A549 (cell line): ENCODE measurements around the gene ATXN10. TPM values are rescaled to one million over a fixed set of nuclear protein-coding genes. Genes with fewer than 3 reads are reported as not detected.
"Not testable (repeated sequence)": the region's sequence is repeated elsewhere in the genome, so short reads cannot be mapped to it uniquely, and the experiment has no call there.

Experiments
- ATAC-seq, 2 experiments: fragments of 200-7000 bp in 1 of 2; fragments of >200 bp in 1 of 2; cut with Nextera tagmentation in 1 of 2; cut with Tn5 transposase in 1 of 2; 3 replicates each; pipeline versions ENCODE4 v1.8.0 to v1.9.1; 2018 to 2020; ENCODE audit warnings: mild to moderate bottlenecking in 1 of 2, moderate library complexity in 1 of 2
- CTCF ChIA-PET: fragments of 300-600 bp; sonication (Branson Sonifier 250); formaldehyde crosslinking; extraction: SDS; loops from one replicate; lab custom pipeline; 2021; ENCODE audit warnings: antibody characterized with exemption, inconsistent platforms; lab: Yijun Ruan, JAX
- POLR2A ChIA-PET: fragments of 350-600 bp; formaldehyde crosslinking; extraction: SDS; loops from one replicate; lab custom pipeline; 2021; ENCODE audit warnings: antibody characterized with exemption, inconsistent platforms; lab: Yijun Ruan, JAX
- DNase-seq, 2 experiments: peaks; one replicate each; pipeline versions ENCODE4 v3.0.0 to v3.0.0-alpha.2; 2011 to 2016; ENCODE audit warnings: low read depth in 1 of 2, low spot score in 1 of 2
- FAIRE-seq: peaks from 2 replicates; lab custom pipeline; 2011; peaks lifted over from hg19 to GRCh38; lab: Jason Lieb, UNC
- H3K27ac ChIP-seq, 2 experiments: fragments of >200 bp; sonication (Bioruptor Twin); formaldehyde crosslinking; 3 replicates each; pipeline ENCODE4 v1.5.1; 2016 to 2017
- H3K4me1 ChIP-seq: fragments of >200 bp; sonication (Bioruptor Twin); formaldehyde crosslinking; 3 replicates; pipeline ENCODE4 v1.6.1; 2016
- H3K4me2 ChIP-seq: fragments of >200 bp; sonication (Bioruptor Twin); formaldehyde crosslinking; 3 replicates; pipeline ENCODE4 v1.6.1; 2016
- H3K4me3 ChIP-seq: fragments of >200 bp; sonication (Bioruptor Twin); formaldehyde crosslinking; 3 replicates; pipeline ENCODE4 v1.5.1; 2016
- H3K9me3 ChIP-seq: fragments of >200 bp; sonication (Bioruptor Twin); formaldehyde crosslinking; 3 replicates; pipeline ENCODE4 v1.6.1; 2016
- BHLHE40 ChIP-seq: IDR thresholded peaks from 2 replicates; pipeline ENCODE4 v1.6.1; 2012; ENCODE audit warnings: low read depth, low read length, inconsistent platforms
- EHF ChIP-seq: fragments of 250-450 bp; sonication (Bioruptor Pico); IDR thresholded peaks from 2 replicates; pipeline ENCODE4 v1.5.0; 2020; ENCODE audit warnings: mild to moderate bottlenecking
- EHMT2 ChIP-seq: fragments of 200-600 bp; sonication (generic); IDR thresholded peaks from 2 replicates; pipeline ENCODE4 v1.6.1; 2016; ENCODE audit warnings: antibody characterized with exemption, low read depth, mild to moderate bottlenecking, moderate library complexity
- ESRRA ChIP-seq: fragments of 150-350 bp; IDR thresholded peaks from 2 replicates; pipeline ENCODE4 v1.6.1; 2014; ENCODE audit warnings: mild to moderate bottlenecking, low read length, borderline replicate concordance
- FOSB ChIP-seq: fragments of 250-450 bp; sonication (Bioruptor Pico); IDR thresholded peaks from 2 replicates; pipeline ENCODE4 v1.5.0; 2020; ENCODE audit warnings: mild to moderate bottlenecking, moderate library complexity
- FOSL2 ChIP-seq, 2 experiments: fragments of 450-650 bp in 1 of 2; fragments of >200 bp in 1 of 2; sonication (Bioruptor Twin) in 1 of 2; formaldehyde crosslinking; IDR thresholded peaks; 2 replicates each; pipeline versions ENCODE4 v1.5.0 to v1.6.1; 2016 to 2020; ENCODE audit warnings: mild to moderate bottlenecking in 1 of 2, moderate library complexity in 1 of 2
- FOXS1 ChIP-seq: fragments of 250-450 bp; sonication (Bioruptor Pico); IDR thresholded peaks from 2 replicates; pipeline ENCODE4 v1.5.0; 2020; ENCODE audit warnings: mild to moderate bottlenecking, moderate library complexity
- HDAC2 ChIP-seq: fragments of 200-600 bp; sonication (generic); IDR thresholded peaks from 2 replicates; pipeline ENCODE4 v1.6.1; 2016
- HEYL ChIP-seq: fragments of 250-450 bp; sonication (Bioruptor Pico); IDR thresholded peaks from 2 replicates; pipeline ENCODE4 v1.8.0; 2021; ENCODE audit warnings: mild to moderate bottlenecking, moderate library complexity
- HOXB13 ChIP-seq: fragments of 250-450 bp; sonication (Bioruptor Pico); IDR thresholded peaks from 2 replicates; pipeline ENCODE4 v1.5.0; 2020; ENCODE audit warnings: low read depth, mild to moderate bottlenecking, moderate library complexity
- HOXB5 ChIP-seq: fragments of 250-450 bp; sonication (Bioruptor Pico); IDR thresholded peaks from 2 replicates; pipeline ENCODE4 v1.5.0; 2020; ENCODE audit warnings: mild to moderate bottlenecking, moderate library complexity
- JUNB ChIP-seq: fragments of >200 bp; sonication (Bioruptor Twin); formaldehyde crosslinking; IDR thresholded peaks from 2 replicates; pipeline ENCODE4 v1.6.1; 2016
- KDM5A ChIP-seq: fragments of 200-600 bp; sonication (generic); IDR thresholded peaks from 2 replicates; pipeline ENCODE4 v1.6.1; 2016; ENCODE audit warnings: antibody characterized with exemption, mild to moderate bottlenecking
- NFE2L2 ChIP-seq: fragments of 150-350 bp; conservative IDR thresholded peaks from 2 replicates; pipeline ENCODE4 v1.6.1; 2014; ENCODE audit warnings: low read length
- POLR2A ChIP-seq: IDR thresholded peaks from 2 replicates; pipeline ENCODE4 v1.6.1; 2012; ENCODE audit warnings: mild to moderate bottlenecking, low read length
- POLR2AphosphoS2 ChIP-seq: conservative IDR thresholded peaks from 2 replicates; pipeline ENCODE4 v1.6.1; 2012; ENCODE audit warnings: low read length, improper control_type of control experiment, inconsistent platforms
- TFCP2L1 ChIP-seq: fragments of 250-450 bp; sonication (Bioruptor Pico); IDR thresholded peaks from 2 replicates; pipeline ENCODE4 v1.5.0; 2021; ENCODE audit warnings: mild to moderate bottlenecking
- ZC3H11A ChIP-seq: fragments of 450-650 bp; IDR thresholded peaks from 2 replicates; pipeline ENCODE4 v1.6.1; 2014; ENCODE audit warnings: antibody characterized with exemption, mild to moderate bottlenecking
- whole genome bisulfite sequencing: methylation state at CpG from one replicate; pipeline ENCODE4 v1.1.6; 2017; ENCODE audit errors: missing lambda C conversion rate; 5-methylcytosine and 5-hydroxymethylcytosine counted together
- polyA plus RNA-seq, 4 experiments: library from polyadenylated mRNA; depleted of rRNA in 3 of 4; stranded (reverse); fragments of >200 nt; fragmentation: RNase III in 1 of 4; extraction: RNeasy Plus Mini Kit Qiagen cat#74134 plus additional on column Dnase treatment in 1 of 4; gene quantifications; 2 replicates in 3 of 4; 3 replicates in 1 of 4; pipeline ENCODE4 v1.2.3, GENCODE V29; 2011 to 2017
- TF ChIP-seq, protein P1 (sequence below): fragments of >200 bp; sonication (Bioruptor Twin); formaldehyde crosslinking; IDR thresholded peaks from 2 replicates; pipeline ENCODE4 v1.6.1; 2016
- TF ChIP-seq, protein P2 (sequence below): fragments of 250-450 bp; sonication (Bioruptor Pico); IDR thresholded peaks from 2 replicates; pipeline ENCODE4 v1.5.0; 2021; ENCODE audit warnings: mild to moderate bottlenecking, moderate library complexity, borderline replicate concordance
- TF ChIP-seq, protein P3 (sequence below): IDR thresholded peaks from 2 replicates; pipeline ENCODE4 v1.6.1; 2012
- TF ChIP-seq, protein P4 (sequence below): fragments of >200 bp; sonication (Bioruptor Twin); formaldehyde crosslinking; IDR thresholded peaks from 3 replicates; pipeline ENCODE4 v1.5.1; 2016
- TF ChIP-seq, protein P5 (sequence below): fragments of 200-600 bp; sonication (generic); IDR thresholded peaks from 2 replicates; pipeline ENCODE4 v1.6.1; 2016; ENCODE audit warnings: antibody characterized with exemption, mild to moderate bottlenecking, moderate library complexity

The ATXN10 gene
- polyA plus RNA-seq, 2 of the 4 experiments (the other 2 are of a cell fraction) = 126 to 281 TPM

DNA sequence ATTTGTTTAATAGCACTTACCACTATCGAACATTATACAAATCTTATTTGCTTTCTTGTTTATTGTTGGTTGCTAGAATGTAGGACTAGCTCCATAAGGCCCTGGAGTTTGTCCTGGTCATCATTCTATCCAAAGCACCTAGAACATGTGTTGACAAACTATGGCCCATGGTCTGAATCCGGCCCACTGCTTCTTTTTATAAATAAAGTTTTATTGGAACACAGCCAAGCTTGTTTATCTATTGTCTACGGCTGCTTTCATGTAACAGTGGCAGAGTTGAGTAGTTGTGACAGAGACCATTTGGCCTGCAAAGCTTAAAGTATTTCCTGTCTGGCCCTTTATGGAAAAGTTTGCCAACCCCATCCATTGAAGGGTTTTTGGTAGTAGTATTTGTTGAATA lies 38.8 kb downstream of the ATXN10 start:
- WGBS = 42% methylated on average over 3 of the region's 3 CpGs
- no peak overlapping the region; the same call in 2 of the 3 replicates for H3K4me3 ChIP-seq
- H3K4me1 ChIP-seq = peaks cover 80% of the 10 kb centered on the region
- no peak for DNase-seq
- peak overlapping the region; percentile 60 for H3K4me2 ChIP-seq
- no peaks in the 10 kb centered on the region for H3K9me3 ChIP-seq
- FAIRE-seq = no peak
- ATAC-seq = no peak
- CTCF ChIA-PET = interaction anchor here (1.4 to 1.8 kb wide), 4 partner anchors 11 to 153 kb away, joined by 3 to 6 read pairs (median 4); no protein-coding TSS in a partner anchor
- TF ChIP-seq KDM5A = no peak
- no peak for TF ChIP-seq NFE2L2
- TF ChIP-seq HOXB5 (CRISPR knock-in tag) = no peak
- TF ChIP-seq ESRRA = no peak
- peak overlapping the region; percentile 86 to 94 for H3K27ac ChIP-seq
- POLR2A ChIA-PET = interaction anchor here (0.6 to 2.1 kb wide), 4 partner anchors 21 to 39 kb away, joined by 3 to 17 read pairs (median 6); partner anchors contain the start of gene ATXN10

DNA sequence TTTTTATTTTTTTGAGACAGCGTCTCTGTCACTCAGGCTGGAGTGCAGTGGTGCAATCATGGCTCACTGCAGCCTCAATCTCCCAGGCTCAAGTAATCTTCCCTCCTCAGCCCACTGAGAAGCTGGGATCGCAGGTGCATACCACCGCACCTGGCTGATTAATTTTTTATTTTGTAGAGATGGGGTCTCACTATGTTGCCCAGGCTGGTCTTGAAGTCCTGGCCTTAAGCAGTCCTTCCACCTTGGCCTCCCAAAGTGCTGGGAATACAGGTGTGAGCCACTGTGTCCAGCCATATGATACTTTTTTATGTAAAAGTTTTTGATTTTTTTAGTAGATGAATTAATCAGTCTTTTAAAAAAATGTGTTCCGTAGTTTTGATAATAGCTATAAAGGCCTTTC lies 42.8 kb downstream of the ATXN10 start:
- FAIRE-seq, H3K4me3 ChIP-seq, ATAC-seq, DNase-seq, POLR2A ChIA-PET, H3K9me3 ChIP-seq, H3K4me2 ChIP-seq: not testable (repeated sequence)
- H3K27ac ChIP-seq = peak overlapping the region in 1 of 2 experiments; percentile 94; a peak in 3 of 6 replicates
- WGBS = over 99% methylated on average over 4 of the region's 4 CpGs
- peaks cover 76% of the 10 kb centered on the region for H3K4me1 ChIP-seq
- CTCF ChIA-PET = interaction anchor here (1.3 kb wide), 1 partner anchor 14 kb away, joined by 3 read pairs; no protein-coding TSS in a partner anchor

DNA sequence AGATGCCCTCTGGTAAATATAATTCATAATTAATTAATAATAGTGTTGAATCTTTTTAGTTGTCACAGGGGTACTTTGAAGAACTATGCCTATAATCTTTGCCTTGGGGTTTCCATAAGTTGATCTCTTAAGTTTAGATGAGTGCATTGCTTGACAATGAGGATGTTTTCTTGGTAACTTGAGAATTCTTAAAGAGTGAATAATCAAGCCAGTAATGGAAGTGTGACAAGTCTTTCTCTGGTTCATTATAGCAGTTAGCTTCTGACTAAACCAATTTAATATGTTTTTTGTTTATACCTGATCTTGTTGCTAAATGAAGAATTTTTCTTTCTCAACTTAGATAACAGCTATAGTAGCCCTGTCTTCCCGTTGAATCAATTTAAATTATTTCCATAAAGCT lies 46.2 kb downstream of the ATXN10 start:
- ChIA-PET POLR2A (no interaction called here), CTCF (interaction anchor here (1.1 to 1.3 kb wide), 2 partner anchors 14 to 29 kb away, joined by 3 read pairs; no protein-coding TSS in a partner anchor)
- H3K9me3 ChIP-seq = no peaks in the 10 kb centered on the region
- no peak for FAIRE-seq
- peaks cover 76% of the 10 kb centered on the region for H3K4me1 ChIP-seq
- 38% methylated on average over 1 of the region's 1 CpG for WGBS
- peak overlapping the region; percentile 58; a peak in 5 of 6 replicates for H3K27ac ChIP-seq
- TF ChIP-seq FOSB (CRISPR knock-in tag) = no peak
- no peak for TF ChIP-seq FOSL2 (IDR thresholded peaks at IDR 0.05)
- TF ChIP-seq FOSL2 (CRISPR knock-in tag; IDR thresholded peaks at IDR 0.05) = peak; percentile 30; the same call in 1 of the 2 replicates
- ATAC-seq = 0 out of 6 replicates have a peak, but pooled peaks of 1 of the 2 experiments have one; percentile 11
- peak overlapping the region; percentile 62 for H3K4me2 ChIP-seq
- peak in 1 of 2 experiments; percentile 31 for DNase-seq
- H3K4me3 ChIP-seq = no peak overlapping the region

DNA sequence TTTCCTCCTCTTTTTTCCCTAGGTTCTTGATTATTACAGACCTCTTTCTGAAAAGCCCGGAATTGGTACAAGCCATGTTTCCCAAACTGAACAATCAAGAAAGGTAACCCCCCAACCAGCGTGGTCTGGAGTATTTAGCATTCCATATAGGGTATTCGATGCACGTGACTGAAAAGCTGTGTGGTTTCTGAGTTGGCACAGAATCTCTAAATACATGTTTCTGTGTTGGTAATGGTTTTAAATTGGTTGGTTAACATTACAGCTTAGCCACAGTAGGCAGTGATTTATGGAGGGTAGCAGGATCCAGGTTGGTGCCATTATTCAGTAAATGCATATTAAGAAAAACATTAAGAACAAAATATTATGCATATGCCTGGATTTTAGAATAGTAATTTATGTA lies 46.8 kb downstream of the ATXN10 start:
- FAIRE-seq (no peak), DNase-seq (no peak), ATAC-seq (no peak)
- peaks cover 74% of the 10 kb centered on the region for H3K4me1 ChIP-seq
- no peaks in the 10 kb centered on the region for H3K9me3 ChIP-seq
- POLR2A ChIA-PET = no interaction called here
- H3K27ac ChIP-seq = peak overlapping the region; percentile 58 to 83
- TF ChIP-seq HOXB13 (CRISPR knock-in tag) = no peak
- no peak for TF ChIP-seq EHMT2
- TF ChIP-seq FOXS1 (CRISPR knock-in tag) = no peak
- TF ChIP-seq, protein P1, sequence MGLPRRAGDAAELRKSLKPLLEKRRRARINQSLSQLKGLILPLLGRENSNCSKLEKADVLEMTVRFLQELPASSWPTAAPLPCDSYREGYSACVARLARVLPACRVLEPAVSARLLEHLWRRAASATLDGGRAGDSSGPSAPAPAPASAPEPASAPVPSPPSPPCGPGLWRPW = no peak
- no peak for TF ChIP-seq POLR2A
- TF ChIP-seq, protein P2, sequence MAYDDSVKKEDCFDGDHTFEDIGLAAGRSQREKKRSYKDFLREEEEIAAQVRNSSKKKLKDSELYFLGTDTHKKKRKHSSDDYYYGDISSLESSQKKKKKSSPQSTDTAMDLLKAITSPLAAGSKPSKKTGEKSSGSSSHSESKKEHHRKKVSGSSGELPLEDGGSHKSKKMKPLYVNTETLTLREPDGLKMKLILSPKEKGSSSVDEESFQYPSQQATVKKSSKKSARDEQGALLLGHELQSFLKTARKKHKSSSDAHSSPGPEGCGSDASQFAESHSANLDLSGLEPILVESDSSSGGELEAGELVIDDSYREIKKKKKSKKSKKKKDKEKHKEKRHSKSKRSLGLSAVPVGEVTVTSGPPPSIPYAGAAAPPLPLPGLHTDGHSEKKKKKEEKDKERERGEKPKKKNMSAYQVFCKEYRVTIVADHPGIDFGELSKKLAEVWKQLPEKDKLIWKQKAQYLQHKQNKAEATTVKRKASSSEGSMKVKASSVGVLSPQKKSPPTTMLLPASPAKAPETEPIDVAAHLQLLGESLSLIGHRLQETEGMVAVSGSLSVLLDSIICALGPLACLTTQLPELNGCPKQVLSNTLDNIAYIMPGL = no peak
- no peak for TF ChIP-seq BHLHE40
- no peak for TF ChIP-seq POLR2AphosphoS2
- TF ChIP-seq, protein P3, sequence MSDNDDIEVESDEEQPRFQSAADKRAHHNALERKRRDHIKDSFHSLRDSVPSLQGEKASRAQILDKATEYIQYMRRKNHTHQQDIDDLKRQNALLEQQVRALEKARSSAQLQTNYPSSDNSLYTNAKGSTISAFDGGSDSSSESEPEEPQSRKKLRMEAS = no peak
- TF ChIP-seq, protein P4, sequence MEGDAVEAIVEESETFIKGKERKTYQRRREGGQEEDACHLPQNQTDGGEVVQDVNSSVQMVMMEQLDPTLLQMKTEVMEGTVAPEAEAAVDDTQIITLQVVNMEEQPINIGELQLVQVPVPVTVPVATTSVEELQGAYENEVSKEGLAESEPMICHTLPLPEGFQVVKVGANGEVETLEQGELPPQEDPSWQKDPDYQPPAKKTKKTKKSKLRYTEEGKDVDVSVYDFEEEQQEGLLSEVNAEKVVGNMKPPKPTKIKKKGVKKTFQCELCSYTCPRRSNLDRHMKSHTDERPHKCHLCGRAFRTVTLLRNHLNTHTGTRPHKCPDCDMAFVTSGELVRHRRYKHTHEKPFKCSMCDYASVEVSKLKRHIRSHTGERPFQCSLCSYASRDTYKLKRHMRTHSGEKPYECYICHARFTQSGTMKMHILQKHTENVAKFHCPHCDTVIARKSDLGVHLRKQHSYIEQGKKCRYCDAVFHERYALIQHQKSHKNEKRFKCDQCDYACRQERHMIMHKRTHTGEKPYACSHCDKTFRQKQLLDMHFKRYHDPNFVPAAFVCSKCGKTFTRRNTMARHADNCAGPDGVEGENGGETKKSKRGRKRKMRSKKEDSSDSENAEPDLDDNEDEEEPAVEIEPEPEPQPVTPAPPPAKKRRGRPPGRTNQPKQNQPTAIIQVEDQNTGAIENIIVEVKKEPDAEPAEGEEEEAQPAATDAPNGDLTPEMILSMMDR = no peak
- TF ChIP-seq HDAC2 = no peak
- no peak for TF ChIP-seq NFE2L2
- no peak for TF ChIP-seq HEYL (CRISPR knock-in tag)
- no peak for TF ChIP-seq TFCP2L1 (CRISPR knock-in tag)
- TF ChIP-seq FOSB (CRISPR knock-in tag) = no peak
- no peak for TF ChIP-seq ZC3H11A
- no peak for TF ChIP-seq EHF (CRISPR knock-in tag)
- no peak for TF ChIP-seq JUNB
- TF ChIP-seq, protein P5, sequence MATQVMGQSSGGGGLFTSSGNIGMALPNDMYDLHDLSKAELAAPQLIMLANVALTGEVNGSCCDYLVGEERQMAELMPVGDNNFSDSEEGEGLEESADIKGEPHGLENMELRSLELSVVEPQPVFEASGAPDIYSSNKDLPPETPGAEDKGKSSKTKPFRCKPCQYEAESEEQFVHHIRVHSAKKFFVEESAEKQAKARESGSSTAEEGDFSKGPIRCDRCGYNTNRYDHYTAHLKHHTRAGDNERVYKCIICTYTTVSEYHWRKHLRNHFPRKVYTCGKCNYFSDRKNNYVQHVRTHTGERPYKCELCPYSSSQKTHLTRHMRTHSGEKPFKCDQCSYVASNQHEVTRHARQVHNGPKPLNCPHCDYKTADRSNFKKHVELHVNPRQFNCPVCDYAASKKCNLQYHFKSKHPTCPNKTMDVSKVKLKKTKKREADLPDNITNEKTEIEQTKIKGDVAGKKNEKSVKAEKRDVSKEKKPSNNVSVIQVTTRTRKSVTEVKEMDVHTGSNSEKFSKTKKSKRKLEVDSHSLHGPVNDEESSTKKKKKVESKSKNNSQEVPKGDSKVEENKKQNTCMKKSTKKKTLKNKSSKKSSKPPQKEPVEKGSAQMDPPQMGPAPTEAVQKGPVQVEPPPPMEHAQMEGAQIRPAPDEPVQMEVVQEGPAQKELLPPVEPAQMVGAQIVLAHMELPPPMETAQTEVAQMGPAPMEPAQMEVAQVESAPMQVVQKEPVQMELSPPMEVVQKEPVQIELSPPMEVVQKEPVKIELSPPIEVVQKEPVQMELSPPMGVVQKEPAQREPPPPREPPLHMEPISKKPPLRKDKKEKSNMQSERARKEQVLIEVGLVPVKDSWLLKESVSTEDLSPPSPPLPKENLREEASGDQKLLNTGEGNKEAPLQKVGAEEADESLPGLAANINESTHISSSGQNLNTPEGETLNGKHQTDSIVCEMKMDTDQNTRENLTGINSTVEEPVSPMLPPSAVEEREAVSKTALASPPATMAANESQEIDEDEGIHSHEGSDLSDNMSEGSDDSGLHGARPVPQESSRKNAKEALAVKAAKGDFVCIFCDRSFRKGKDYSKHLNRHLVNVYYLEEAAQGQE = no peak
- TF ChIP-seq, all 56 proteins: peak for 0
- Histone ChIP-seq H3K4me3 (no peak overlapping the region), H3K4me2 (peak overlapping the region; percentile 62)
- 55% methylated on average over 4 of the region's 4 CpGs for WGBS
- CTCF ChIA-PET = interaction anchor here (1.5 kb wide), 1 partner anchor 14 kb away, joined by 3 read pairs; no protein-coding TSS in a partner anchor
